Activated CD8-positive, alpha-beta memory T cell treated with anti-CD3 and anti-CD28 coated beads, Interleukin-2, amount 50 U/mL, for 4 hours (primary cell): ENCODE measurements around the gene MYO15A.
A peak's percentile ranks its signal among the peaks of the same experiment; 100 is the strongest.

ENCODE experiments used
- DNase-seq: peaks from one replicate; pipeline ENCODE4 v3.0.0-alpha.2; 2020

MYO15A gene

DNA sequence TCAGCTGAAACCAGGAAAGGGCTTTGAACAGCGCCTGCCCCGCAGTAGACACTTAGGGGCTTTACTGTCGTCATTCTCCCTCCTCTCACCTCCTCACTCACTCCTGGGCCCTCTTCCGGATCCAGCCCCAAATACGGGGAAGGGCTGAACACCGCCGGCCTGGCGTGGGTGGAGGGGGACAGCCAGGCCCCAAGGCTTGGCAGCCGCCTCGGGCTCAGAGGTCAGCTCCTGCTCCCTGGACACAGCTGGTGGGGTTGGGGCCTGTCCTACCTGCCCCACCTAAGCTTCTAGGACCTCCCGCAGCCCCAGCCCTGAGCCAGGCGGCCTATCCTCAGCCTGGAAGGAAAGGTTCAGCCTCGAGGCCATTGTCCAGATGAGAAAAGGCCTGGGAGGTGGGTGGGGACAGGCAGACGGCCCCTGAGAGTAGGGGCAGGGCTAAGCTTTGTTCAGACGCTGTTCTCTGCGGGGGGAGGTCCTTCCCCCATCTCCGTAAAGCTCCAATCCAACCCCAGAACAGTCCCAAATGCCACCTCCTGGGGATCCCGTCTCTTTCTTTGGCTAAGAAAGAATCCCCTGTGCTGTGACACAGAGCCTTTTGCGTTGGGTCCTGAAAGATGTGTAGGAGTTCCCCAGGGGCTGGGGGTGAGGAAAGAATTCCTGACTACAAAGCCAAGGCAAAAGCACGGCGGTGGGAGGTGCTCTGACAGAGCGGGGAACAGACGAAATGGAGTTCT, 116.0 kb downstream of the MYO15A start:
- no peak for DNase-seq

DNA sequence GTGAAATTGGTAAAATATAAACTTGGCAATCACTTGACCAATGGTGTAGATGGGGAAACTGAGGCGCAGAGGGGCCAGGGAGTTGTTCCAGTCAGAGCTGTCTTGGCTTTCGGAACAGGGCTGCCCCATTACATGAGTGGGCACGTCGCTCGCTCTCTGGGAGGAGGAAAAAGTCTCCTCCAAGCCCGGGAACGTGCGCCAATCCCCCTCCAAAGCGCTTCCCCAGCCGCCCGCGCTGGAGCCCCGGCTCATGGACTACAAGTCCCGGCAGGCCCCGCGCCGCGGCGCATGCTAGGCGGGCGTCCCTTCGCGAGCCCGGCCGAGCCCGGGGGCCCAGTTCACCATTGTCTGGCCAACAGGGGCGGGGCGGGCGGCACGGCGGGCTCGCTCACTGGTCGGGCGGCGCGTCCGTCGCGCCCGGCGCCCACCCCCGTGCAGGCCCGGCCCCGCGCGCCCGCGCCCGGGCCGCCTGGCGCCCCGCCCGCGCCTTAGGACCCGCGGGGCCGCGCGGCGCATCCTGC, 116.6 kb downstream of the MYO15A start, which contains the start of gene LLGL1:
Gene LLGL1, plus strand, starts transcription at position 515 of the 521 bp plus-strand sequence. CDS start 48 bp downstream, outside the sequence.
- peak; percentile 96 for DNase-seq

DNA sequence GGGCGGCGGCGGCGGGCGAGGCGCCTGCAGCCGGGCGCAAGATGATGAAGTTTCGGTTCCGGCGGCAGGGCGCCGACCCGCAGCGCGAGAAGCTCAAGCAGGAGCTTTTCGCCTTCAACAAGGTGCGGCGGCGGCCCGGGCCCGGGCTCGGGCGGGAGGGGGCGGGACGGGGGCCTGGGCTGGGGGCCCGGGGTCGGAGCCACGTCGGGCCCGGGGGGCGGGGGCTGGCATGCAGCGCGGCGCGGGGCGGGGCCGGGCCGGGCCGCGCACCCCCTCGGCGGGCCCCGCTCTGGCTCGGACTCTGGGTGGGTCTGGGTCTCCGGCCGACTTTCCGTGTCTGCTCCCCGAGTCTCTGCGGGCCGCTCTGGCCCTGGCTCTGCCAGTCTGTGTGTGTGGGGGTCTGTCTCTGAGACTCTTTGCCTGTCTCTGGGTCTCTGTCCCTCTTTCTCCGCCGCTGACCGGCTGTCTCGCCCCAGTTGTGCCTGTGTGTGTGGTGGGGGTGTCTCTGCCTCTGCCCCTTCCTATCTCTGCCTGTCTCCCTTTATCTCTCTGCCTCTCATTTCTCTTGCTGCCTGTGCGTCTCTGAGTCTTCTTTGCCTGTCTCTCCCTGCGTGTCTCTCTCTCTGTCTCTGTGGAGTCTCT, 117.2 kb downstream of the MYO15A start:
- no peak for DNase-seq

DNA sequence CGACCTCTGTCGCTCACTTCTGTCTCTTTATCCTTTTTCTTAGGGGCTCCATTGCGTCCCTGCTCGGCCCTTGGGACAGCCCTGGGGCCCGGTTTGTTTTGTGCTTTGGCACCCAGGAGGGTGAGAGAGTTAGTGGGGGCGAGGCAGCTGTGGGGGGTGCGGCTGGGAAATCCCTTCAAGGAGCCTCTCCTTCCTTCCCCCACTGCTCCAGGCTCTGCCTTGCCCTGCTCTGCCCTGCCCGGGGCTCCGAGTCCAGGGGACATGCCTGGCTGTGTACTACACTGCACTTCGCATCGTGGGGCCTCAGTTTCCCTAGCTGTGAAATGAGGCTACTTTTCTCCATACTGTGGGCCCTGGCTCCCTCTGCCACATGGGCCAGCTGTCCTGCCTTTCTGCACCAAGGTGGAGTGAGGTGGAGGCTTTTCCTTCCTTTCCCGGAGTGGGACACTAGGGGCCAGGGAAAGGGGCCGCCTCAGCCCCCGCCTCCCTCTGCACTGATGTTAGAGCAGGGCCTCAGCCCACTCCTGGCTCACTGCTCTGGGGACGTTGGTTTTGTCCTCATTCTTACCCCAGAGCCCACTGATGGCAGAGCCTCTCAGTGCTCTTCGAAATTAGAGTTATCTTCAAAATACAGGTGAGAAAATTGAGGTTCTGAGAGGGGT, 117.9 kb downstream of the MYO15A start:
- no peak for DNase-seq

DNA sequence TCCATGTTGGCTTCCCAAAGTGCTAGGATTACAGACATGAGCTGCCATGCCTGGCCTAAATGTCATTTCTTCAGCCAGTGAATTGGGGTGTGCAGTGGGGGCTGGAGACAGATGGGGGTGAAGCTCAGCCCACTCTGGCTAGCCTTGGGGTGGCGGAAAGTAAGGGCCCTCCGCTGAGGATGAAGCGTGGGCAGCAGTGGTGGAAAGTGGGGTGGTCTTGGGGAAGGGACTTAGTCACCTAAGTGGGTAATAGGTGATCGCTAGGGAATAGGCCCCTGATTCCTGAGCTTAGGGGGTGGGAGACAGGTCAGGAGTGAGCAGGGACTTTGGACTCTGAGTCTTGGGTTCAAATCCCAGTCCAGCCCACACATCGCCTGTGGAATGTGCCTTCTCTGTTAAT, 119.1 kb downstream of the MYO15A start:
- DNase-seq = no peak

DNA sequence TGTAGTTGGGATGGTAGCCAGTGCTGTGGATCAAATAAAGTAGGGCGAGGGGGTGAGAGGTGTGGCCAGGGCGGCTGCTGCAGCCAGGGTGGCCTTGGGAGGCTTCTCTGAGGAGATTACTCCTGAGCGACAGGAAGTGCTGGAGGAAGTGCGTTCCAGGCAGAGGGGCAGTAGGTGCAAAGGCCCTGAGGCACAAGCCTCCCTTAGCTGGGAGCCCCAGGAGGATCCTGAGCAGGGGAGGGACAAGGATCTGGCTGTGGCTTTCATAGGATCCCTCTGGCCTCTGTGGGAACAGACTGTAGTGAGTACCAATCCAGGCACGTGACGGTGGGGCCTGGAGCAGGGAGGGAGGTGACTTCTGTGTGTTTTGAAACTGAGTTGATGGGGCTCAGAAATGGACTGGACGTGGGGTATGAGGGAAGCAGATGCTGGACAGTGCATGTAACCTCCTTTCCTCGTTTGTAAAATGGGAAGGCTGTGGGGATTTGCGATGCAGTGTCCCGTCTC, 119.7 kb downstream of the MYO15A start:
- no peak for DNase-seq

DNA sequence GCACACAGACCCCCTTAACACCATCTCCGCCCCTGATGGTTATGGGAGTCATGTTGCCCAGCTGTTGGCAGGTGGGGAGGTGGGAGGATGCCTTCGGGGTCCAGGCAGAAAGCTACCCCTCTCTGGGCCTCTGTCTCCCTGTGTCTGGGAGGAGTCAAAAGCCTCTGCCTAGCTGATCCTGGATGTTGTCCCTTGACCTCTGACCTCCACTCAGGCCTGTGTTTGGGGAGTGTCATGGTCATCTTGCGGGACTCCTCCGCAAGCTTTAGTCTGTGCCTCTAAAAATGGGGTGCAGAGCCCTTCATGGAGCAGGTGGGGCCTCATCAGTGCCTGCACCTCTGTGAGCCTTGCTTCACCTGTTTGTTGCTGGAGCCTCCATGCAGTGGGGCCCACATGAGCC, 120.7 kb downstream of the MYO15A start:
- no peak for DNase-seq
